OCI-LY7 (cell line): Measurements from ENCODE around the gene POLA2.

Experiments used
- CTCF ChIP-seq: fragments of 200-600 bp; sonication (generic); conservative IDR thresholded peaks from 2 replicates; pipeline ENCODE4 v1.5.1; 2014; ENCODE audit warnings: mild to moderate bottlenecking, antibody characterized with exemption, low read length, moderate library complexity, mixed read lengths
- EZH2phosphoT487 ChIP-seq: fragments of 200-600 bp; sonication (generic); IDR thresholded peaks from 2 replicates; pipeline ENCODE4 v1.6.1; 2018; ENCODE audit warnings: low read depth, borderline replicate concordance, mild to moderate bottlenecking, mixed run types, antibody characterized with exemption, low read length, moderate library complexity, mixed read lengths

- TF ChIP-seq CTCF (no peak), EZH2phosphoT487 (no peak)
These were observed 25.3 kb upstream of the POLA2 start for GRCh38 chr11:65236194-65237059.
